HG03571 (cell line): ENCODE data around the gene NT5C3B.
"Not testable (repeated sequence)": the region's sequence is repeated elsewhere in the genome, so short reads cannot be mapped to it uniquely, and the experiment has no call there.

Source experiments
- ATAC-seq: cut with Tn5 transposase; IDR thresholded peaks from one replicate; pipeline ENCODE4 v1.9.1; 2021; ENCODE audit not compliant: unreplicated experiment

The NT5C3B gene

GRCh38 chr17:41840781-41841180, 4.7 kb upstream of the NT5C3B start:
- ATAC-seq, result not testable (repeated sequence)

- not testable (repeated sequence) for ATAC-seq
Measured at GRCh38 chr17:41839448-41839847, 3.4 kb upstream of the NT5C3B start.

GRCh38 chr17:41837761-41838538, 1.9 kb upstream of the NT5C3B start, which contains the start of gene KLHL10:
Gene KLHL10, plus strand, starts transcription at chr17:41837825. Its CDS starts 108 bp downstream, at chr17:41837933.
- ATAC-seq, result no peak

GRCh38 chr17:41836550-41837196, 641 bp upstream of the NT5C3B start:
- no peak for ATAC-seq

- peak; percentile 16 for ATAC-seq
Measured at GRCh38 chr17:41835214-41835799, 725 bp downstream of the NT5C3B start.

GRCh38 chr17:41829961-41830360, 6.1 kb downstream of the NT5C3B start:
- not testable (repeated sequence) for ATAC-seq

GRCh38 chr17:41825175-41825845, 10.7 kb downstream of the NT5C3B start:
- ATAC-seq, result no peak

- ATAC-seq, result no peak
Measured at GRCh38 chr17:41824086-41824485, 11.9 kb downstream of the NT5C3B start.

- ATAC-seq, result no peak
Measured at GRCh38 chr17:41823580-41823979, 12.5 kb downstream of the NT5C3B start.

- no peak for ATAC-seq
Measured at GRCh38 chr17:41823141-41823524, 12.9 kb downstream of the NT5C3B start.

GRCh38 chr17:41822216-41823140, 13.6 kb downstream of the NT5C3B start:
- ATAC-seq, result no peak

GRCh38 chr17:41821776-41822175, 14.3 kb downstream of the NT5C3B start:
- no peak for ATAC-seq

GRCh38 chr17:41818024-41818423, 18.0 kb downstream of the NT5C3B start:
- ATAC-seq, result no peak

GRCh38 chr17:41816637-41817320, 19.3 kb downstream of the NT5C3B start:
- ATAC-seq, result no peak

GRCh38 chr17:41814195-41814594, 21.8 kb downstream of the NT5C3B start:
- ATAC-seq, result no peak

GRCh38 chr17:41813699-41814124, 22.3 kb downstream of the NT5C3B start:
- ATAC-seq, result no peak

GRCh38 chr17:41813152-41813680, 22.8 kb downstream of the NT5C3B start:
- no peak for ATAC-seq

- no peak for ATAC-seq
Measured at GRCh38 chr17:41812381-41813151, 23.5 kb downstream of the NT5C3B start, which contains the start of gene FKBP10. Gene FKBP10, plus strand, starts transcription at chr17:41813004. Its CDS starts 31 bp downstream, at chr17:41813035.
